DMS79 treated with DMSO at 0.1 percent for 48 hours (cell line): Measurements from ENCODE around the gene NFIC.

Experiments used
- DNase-seq: peaks from one replicate; lab custom pipeline; 2025; lab: John Stamatoyannopoulos, UW

Gene NFIC

DNA sequence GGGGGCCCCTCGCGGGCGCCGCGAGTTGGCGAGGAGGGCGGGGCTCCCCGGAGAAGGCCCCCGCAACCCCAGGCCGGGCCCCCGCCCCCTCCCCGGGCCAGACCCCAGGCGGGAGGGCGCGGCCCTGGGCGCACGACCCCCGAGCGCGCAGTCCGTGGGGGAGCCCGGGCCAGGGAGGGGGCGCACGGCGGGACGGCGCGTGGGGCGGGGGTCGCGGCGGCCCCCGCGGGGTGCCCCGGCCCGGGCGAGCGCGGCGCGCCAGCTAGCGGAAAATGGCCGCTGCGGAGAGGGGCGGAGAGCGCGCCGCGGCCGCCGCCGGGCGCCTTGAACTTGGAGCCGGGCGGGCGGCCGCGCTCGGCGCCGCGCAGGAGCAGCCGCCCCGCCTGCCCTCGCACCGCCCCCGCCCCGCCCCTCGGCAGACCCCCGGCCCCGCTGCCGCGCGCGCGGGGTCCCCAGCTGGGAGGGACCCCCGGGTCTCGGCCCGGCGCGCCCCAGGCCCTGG lies 6.4 kb upstream of the NFIC start:
- no peak for DNase-seq

DNA sequence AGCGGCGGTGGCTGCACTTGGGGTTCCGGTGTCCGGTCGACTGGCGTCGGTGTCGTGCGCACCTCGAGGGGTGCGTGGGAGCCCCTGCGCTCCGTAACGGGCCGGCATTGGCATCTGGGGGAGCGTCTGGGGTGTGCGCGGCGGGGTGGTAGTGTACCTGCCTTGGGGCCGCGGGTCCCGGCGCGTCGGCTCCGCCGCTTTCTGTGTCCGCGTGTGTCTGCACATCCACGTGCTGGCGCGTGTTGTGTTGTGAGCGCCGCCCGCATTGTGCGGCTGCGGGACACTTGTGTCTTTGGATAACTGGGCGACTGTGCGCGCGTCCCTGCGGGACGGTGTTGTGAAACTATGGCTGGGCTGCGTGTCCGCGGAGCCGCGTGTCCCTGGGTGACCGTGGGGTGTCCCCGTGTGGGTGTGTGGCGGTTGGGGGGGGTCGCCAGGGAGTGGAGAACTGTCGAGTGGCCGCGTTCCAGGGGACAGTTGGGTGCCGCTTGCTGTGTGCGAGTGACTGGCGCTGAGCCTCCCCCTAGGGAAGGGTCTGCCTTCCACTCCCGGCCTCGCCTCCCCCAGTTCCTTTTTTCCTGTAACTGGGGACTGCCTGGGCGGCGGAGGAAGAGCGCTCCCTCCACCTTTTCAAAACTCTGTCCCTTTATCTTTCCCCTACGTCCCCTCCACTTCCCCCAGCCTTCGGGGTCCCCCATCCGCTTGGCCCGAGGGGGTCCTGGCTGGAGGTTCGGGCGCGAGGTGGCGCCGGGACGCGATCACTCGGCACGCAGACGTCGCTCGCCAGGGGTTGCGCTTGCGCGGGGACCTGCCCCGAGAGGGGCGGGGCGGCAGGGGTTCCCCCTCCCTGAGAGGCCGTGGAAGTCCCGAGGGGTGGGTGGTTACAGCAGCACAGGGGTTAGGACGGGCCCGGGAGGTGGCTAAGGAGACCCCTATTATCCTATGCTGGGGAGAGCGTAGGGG lies 5.7 kb upstream of the NFIC start:
- no peak for DNase-seq

DNA sequence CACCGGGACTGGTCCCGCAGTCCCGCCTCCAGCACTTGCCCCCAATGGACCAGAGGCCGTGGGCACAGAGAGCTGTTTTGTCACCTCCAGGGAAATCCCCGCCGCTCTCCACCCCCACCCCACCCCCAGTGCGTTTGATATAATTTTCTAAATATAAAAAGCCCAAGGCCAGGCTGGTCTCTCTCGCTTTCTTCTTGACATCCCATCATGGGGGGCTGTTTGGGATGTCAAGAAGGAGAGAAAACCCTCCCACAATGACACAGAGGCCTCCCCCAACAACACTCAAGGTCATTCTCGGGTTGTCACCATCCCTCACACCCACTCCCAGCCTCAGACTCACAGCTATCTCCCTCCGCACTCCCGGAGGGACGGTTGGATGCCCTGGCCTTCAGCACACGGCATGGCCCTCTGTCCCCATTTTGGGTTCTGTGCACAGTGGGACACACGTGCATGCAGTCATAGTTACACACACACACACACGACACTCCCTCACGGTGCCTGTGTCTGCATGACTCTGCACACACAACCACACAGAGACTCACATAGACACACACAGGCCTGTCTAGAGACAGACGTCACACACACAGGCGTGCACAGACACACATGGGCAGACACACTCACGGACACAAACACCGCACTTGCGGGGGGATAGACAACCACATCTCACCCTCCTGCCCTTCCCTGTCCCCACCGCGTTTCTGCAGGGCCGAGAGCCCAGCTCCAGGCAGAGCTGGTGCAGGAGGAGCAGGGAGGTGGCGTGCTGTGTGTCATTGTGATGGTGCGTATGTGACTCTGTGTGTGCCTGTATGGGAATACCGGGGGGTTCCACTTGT lies 4.8 kb upstream of the NFIC start:
- no peak for DNase-seq

DNA sequence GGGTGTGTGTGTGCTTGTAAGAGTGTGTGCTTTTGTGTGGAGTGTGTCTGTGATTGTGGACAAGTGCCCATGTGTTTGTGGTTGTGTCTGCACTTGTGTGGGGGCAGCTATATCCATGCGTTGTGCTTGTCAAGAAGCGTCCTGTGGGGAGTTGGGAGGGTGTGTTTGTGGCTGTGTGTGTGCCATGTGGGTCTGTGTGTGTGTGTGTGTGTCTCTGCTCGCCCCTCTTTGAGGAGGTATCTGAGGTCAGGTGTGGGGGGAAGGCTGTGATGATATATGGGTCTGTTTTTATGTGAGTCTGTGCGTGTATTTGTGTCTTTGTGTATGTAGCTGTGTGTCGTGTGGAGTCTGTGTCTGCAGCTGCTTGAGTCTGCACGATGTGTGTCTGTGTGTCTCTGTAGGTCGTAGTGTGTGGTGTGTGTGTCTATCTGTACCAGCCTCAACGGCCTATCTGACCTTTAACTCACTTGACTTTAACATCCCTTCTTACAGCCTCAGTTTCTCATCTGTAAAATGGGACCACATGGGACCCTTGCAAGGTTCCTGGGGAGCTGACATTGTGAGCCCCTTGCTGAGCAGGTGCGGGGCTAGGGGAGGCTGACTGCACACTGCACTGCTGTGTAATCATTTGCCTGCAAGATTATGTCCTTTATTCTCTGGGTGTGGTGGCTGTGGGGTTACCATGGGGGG lies 4.0 kb upstream of the NFIC start:
- no peak for DNase-seq

DNA sequence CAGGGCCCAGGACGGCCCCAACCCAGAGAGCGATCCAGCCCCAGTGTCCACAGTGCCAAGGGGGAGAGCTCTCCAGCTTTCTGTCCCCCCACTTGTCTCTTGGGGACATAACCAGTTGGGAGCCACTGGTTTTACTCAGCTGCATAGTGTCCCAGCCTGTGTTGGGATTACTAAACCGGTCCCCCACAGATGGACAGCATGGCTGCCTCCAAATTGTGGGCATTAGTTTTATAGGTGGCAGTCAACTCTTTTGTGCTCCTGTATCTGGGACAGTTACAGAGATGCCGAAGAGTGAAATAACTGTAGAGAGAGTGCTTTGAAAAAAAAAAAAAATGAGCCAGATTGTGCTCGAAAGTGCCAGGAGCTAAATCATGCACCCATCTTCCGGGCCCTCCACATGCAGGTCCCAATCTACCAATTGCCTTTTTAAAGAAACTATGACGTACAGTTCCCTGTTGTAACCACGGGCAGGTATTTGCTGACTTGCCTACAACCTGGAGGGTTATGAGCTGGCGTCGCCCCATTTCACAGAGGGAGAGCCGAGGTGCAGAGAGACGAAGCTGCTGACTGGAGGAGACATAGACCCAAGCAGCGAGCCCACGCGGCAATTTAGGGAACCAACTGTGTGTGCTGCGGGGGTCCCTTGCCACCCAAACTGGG lies 2.4 kb upstream of the NFIC start:
- DNase-seq: no peak

DNA sequence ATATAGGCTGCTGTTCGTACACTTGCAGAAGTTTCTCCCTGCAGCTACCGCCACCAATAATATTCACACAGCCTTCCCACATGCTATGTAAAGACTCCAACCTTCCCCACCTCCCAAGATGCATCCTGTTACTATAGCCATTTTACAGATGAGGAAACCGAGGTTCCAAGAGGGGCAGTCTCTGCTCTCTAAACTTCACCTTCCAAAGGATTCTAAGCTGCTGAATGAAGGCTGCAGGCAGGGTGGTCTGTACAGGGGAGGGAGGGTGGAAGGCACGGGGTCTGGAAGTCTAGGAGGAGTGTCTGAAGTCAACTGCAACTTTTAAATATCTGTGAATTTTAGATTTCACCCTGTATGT lies 1.9 kb upstream of the NFIC start:
- DNase-seq: no peak

DNA sequence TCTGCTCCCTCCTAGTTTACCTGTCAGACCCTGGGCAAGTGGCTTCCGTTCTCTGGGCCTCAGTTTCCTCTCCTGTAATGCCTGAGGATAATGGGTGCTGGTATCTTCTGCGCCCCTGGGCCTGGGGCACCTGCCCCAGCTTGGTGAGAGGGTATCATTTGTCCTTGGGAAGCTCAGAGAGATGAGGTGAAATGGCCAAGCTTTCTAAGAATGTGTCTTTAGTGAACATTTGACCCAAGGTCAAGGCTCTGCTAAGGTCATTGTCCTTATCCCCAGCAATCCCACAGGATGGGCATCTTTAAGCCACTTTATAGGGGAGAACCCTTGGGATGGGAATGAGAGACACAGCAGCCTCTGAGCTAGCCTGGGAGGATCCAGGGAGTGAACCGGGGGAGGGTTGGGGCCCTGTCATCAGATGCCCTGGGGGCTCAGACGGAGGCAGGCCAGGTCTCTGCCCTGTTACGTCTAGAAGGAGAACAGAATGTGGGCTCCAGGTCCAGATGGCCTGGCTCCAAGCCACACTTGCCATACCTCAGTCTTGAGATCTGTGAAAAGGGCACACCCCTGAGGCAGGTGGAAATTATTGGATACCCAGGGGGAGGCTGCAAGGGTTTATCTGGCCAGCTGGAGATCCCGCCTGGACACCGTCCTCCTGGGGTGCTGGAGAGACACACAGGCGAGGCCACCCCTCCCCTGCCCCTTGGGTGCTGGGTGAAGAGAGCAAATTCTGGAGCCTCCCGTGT lies 1.1 kb upstream of the NFIC start:
- DNase-seq: no peak

DNA sequence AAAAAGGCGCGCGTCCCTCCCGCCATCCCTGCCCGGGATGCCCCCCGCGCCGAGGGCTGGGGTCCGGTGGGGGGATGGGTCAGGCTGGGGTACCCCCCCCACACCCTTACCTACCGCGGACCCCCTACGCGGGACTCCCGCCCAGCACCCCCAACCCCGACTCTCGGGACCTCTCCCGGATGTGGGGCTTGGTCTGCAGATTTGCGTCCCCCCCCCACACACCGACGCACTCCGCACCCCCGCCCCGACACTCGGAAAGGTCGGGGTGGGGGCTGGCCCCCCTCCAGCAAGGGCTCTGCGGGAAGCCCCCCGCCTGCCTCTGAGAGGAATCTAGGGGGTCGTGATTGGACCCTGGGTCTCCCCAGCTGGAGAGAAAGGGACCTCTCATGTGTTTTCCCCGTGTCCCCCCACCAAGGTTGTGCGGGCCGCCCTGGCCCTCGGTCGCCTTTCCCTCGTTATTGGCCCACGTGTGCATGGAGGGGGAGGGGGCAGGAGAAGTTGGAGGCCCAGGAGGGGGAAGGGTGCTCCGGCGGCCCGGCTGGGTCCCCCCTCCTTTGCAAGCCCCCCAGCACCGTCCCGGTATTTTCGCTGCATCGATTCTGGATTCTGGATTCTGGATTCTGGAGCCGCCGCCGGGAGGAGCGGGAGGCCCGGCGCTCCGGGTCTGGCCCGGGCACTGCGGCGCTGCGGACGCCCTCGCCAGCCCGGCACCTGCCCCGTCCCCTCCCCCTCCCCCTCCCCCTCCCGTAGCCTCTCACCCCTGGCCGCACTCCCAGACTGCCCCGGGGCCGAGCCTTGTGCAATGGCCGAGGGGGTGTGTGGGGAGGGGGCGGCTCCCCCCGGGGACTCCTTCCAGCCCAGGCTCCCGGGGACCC lies 607 bp downstream of the NFIC start:
- DNase-seq: peak; percentile 46

DNA sequence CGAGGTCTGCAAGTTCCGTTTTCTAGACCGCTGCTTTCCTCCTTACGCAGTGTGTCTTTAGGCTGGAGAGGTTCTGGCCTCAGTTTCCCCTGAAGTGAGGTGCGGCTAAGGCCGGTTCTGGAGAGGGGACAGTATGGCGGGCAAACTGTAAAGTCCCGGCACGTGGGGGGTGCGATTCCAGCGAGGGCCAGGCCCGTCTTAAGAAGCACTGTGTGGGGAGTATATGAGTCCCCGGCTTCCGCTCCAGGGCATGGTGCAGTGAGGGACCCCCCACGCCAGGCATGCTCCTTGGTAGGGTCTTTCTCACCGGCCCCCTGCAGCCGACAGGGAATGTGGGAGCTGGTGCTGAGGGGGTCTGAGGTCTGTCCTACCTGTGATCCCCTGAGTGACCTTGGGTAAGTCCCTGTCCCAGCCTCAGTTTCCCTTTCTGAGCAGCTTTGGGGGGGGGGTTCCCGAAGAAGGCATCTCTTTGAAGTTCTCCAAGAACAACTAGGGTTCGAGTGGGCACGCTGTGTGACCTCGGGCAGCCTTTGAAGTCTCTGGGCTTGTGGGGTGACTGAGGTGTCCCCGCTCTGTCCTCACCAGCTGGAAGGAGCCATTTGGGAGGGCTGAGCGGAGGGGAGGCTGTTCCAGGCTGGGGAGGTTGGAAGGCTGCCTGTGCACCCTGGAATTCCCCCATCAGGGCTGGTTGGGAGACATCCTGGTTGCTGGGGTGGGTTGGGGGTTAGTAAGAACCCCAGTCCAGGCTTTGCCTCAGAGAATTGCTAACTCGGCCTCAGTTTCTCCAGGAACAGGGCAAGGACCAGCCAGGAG lies 1.5 kb downstream of the NFIC start:
- DNase-seq: no peak

DNA sequence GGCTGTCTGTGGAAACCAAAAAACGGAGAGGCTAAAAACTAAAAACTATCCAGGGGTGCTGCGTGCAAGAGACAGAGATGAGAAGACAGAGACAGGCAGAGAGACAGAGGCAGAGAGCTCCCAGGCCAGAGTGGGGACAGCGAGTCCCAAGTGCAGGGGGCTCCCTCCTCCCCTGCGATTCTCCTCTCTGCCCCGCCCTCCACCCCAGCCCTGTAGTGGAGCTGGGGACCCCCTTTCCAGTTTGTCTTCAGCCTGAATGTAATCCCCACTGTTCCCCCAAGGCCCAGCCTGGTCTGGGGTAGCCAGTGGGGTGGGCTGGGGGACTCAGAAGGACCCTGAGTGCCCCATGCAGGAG lies 2.0 kb downstream of the NFIC start:
- DNase-seq: no peak

DNA sequence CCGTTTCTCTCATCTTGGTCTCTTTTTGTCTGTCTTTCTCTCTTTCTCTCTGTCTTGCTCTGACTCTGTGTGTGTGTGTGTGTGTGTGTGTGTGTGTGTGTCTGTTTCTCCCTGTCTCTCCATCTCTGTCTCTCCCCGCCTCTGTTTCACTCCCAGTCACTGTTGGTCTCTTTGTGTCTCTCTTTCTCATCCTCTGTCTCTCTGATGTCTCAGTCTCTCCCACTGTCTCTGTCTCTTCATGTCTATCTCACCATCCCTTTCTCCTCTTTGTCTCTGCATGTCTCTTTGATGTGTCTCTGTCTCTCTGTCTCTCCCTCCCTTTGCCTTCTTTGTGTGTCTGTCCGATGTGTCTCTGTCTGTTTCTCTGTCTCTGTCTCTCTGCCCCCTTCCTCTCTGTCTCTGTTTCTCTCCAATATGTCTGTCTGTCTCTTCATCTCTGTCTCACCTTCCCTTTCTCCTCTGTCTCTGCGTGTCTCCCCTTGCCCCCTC lies 2.5 kb downstream of the NFIC start:
- DNase-seq: no peak

DNA sequence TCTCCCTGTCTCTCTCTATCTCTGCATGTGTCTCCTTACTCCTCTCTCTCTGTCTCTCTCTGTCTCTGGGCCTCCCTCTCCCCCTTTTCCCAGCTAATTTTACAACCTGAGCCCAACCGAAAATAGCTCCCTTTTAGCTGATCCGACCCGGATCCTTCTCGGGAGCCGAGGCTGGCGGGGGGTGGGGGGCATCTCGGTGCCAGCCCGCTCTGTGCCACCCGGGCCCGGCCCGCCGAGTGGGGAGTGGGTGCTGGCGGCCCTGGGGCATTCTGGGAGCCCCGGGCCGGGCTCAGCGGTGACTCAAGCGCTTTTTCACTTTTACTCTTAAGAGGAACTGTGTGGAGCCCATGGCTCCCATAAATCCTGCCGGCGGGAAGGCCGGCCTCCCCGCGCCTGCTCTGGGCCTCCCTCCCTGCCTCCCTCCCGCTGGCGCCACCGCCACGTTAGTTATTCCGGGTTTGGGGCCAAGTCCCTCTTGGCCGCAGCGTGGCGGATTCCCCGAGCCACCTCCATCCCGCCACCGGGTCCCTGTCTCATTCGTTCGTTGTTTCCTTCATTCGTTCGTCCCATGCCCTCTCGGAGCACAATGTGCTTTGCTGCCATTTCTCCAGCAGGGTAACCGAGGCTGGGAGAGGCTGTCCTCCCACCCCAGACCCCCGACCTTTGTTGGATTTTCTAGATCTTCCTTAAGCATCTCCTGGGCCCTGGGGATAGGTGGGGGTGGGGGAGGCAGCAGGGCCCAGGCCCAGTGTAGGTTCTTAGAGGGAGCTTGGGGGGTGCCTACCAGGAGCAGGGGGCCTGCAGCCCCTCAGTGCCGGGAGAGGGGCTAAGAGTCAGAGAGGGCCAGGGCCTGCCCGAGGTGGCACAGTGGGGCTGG lies 3.2 kb downstream of the NFIC start:
- DNase-seq: no peak

DNA sequence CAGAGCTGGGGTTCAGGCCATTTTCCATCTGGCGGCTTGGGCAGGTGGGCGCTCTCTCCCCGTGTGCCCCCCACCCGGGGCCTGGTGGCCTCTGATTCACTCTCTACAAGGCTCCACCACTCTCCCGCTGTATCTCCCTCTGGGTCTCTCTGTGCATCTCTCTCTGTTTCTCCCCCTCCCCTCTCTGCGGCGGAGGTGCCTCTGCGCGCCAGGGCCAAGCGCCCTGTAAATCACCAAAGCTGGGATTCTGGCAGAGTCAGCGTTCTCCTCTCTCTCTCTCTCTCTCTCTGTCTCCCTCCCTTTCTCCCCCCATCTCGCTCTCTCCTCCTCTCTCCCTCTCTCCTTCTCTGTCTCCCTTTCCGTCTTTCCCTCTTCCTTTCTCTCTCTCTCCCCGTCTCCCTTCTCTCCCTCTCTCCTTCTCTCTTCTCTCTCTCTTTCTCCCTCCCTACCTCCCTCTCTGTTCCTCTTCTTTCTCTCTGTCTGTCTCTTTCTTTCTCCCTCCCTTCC lies 3.9 kb downstream of the NFIC start:
- no peak for DNase-seq

DNA sequence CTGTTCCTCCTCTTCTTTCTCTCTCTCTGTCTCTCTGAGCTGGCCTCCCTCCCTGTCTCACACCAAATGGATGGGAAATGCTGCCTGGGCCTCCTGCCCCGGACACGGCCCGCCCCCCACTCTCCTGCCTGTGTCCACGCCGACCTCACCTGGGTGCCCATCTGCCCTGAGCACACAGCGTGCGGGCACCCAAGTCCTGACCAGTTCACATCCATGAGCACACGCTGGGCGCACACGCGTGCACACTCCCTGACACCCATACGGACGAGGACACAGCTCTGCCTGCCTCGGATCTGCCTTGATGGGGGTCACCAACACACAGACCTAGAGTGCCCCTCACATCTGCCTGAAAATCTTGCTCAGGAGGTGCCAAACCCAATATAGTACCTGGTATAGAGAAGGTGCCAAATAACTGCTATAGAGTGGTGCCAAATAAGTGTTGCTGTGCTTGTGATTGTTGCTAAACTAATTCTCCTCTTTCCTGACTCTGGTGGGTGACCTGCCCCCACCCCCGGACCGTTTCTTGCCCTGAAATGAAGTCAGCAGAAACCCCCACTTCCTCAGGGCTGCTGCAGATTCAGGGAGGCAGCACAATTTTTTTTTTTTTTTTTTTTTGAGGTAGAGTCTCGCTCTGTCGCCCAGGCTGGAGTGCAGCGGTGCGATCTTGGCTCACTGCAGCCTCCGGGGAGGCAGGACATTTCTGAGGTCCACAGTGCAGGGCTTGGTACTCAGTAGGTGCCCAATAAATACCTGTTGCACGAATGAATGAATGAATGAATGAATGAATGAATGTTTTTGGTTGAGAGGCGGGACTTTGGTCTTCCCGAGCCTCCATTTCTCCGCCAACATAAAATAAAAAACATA lies 4.6 kb downstream of the NFIC start:
- no peak for DNase-seq

DNA sequence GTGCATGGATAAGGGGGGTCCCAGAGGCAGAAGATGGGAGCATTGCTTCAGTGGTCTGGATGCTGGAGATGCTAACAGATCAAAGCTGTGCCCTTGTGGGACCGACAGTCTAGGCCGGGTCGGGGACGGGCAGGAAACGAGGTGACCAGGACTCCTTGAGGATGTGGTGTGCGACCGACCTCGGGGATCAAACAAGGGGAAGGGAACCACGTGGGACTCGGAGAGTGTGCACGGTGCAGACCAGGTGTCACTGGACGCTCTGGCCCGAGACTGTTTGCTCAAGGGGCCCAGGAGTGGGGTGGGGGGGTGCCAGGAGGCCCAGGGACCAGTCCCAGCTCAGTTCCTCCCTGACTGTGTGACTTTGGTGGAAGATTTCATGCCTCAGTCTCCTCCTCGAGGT lies 6.0 kb downstream of the NFIC start:
- no peak for DNase-seq

DNA sequence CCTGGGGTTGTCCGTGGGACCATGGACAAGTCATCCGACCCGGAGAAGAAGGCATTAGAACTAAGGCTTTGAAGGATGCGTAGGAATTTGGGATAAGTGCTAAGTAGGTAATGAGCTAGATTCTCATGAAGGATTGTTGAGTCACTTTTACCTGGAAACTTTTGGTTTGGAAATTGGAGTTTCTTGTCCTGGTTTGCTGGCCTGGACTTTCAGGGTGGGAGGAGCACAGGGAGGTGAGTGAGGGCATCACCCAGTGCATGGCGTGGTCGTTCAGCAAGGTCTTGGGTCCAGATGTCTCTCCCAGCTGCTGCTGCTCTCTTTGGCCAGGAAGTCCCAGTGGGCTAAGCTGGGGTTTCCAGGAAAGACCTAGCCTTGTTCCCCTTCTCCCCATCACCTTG lies 7.6 kb downstream of the NFIC start:
- no peak for DNase-seq
